Measurements from ENCODE around the gene EPOP.

GRCh38 chr17:38712593-38712992 lies 37.8 kb upstream of the EPOP start:
- TF ChIP-seq CTCF (IDR thresholded peaks at IDR 0.05) (no peak), EZH2 (IDR thresholded peaks at IDR 0.05) (no peak), EZH2phosphoT487 (IDR thresholded peaks at IDR 0.05) (no peak)

Measured in neural progenitor cell (in vitro differentiated cells).